HL-60 (cell line): Measurements from ENCODE around the gene TAS2R60.

ENCODE experiments used
- TF ChIP-seq, protein P1 (sequence below): IDR thresholded peaks from 2 replicates; pipeline ENCODE4 v1.6.1; 2012; ENCODE audit warnings: low read depth; ENCODE audit not compliant: insufficient replicate concordance
- TF ChIP-seq, protein P2 (sequence below): IDR thresholded peaks from one replicate; pipeline ENCODE4 v1.5.1; 2011; ENCODE audit warnings: low read length, control low read depth, inconsistent platforms; ENCODE audit not compliant: insufficient read depth

DNA sequence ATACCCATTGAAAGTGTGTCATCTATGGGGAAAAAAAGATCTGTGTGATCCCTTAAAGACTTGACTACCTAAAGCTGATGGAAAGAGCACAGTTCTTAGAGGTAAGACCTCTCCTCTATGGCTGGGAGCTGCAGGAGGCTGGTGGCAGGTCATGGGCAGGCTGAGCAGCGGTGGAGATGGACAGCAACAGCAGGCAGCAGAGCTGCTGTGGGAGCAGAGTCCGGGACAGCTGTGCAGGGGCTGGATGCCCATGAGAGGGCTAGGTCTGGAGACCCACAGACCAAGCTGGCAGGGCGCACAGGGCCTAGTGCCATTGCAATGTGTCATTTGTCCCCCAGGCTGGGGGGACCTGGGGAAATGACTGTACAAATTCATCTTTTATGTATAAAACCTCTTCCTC is 21.2 kb upstream of the TAS2R60 start:
- TF ChIP-seq, protein P1, sequence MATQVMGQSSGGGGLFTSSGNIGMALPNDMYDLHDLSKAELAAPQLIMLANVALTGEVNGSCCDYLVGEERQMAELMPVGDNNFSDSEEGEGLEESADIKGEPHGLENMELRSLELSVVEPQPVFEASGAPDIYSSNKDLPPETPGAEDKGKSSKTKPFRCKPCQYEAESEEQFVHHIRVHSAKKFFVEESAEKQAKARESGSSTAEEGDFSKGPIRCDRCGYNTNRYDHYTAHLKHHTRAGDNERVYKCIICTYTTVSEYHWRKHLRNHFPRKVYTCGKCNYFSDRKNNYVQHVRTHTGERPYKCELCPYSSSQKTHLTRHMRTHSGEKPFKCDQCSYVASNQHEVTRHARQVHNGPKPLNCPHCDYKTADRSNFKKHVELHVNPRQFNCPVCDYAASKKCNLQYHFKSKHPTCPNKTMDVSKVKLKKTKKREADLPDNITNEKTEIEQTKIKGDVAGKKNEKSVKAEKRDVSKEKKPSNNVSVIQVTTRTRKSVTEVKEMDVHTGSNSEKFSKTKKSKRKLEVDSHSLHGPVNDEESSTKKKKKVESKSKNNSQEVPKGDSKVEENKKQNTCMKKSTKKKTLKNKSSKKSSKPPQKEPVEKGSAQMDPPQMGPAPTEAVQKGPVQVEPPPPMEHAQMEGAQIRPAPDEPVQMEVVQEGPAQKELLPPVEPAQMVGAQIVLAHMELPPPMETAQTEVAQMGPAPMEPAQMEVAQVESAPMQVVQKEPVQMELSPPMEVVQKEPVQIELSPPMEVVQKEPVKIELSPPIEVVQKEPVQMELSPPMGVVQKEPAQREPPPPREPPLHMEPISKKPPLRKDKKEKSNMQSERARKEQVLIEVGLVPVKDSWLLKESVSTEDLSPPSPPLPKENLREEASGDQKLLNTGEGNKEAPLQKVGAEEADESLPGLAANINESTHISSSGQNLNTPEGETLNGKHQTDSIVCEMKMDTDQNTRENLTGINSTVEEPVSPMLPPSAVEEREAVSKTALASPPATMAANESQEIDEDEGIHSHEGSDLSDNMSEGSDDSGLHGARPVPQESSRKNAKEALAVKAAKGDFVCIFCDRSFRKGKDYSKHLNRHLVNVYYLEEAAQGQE, result no peak
- TF ChIP-seq, protein P2, sequence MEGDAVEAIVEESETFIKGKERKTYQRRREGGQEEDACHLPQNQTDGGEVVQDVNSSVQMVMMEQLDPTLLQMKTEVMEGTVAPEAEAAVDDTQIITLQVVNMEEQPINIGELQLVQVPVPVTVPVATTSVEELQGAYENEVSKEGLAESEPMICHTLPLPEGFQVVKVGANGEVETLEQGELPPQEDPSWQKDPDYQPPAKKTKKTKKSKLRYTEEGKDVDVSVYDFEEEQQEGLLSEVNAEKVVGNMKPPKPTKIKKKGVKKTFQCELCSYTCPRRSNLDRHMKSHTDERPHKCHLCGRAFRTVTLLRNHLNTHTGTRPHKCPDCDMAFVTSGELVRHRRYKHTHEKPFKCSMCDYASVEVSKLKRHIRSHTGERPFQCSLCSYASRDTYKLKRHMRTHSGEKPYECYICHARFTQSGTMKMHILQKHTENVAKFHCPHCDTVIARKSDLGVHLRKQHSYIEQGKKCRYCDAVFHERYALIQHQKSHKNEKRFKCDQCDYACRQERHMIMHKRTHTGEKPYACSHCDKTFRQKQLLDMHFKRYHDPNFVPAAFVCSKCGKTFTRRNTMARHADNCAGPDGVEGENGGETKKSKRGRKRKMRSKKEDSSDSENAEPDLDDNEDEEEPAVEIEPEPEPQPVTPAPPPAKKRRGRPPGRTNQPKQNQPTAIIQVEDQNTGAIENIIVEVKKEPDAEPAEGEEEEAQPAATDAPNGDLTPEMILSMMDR, result no peak
